GM12878 (cell line): ENCODE data around the gene TRIM41. TPM values are rescaled to one million over a fixed set of nuclear protein-coding genes. Genes with fewer than 3 reads are reported as not detected.
A peak's percentile ranks its signal among the peaks of the same experiment; 100 is the strongest.

Experiments used
- ATAC-seq: fragments of 200-7000 bp; cut with Tn5 transposase; 3 replicates; pipeline ENCODE4 v1.9.1; 2020; ENCODE audit warnings: mild to moderate bottlenecking, moderate library complexity
- BruUV-seq: library from RNA; stranded (reverse); fragments of 400-500 nt; replicated peaks from 2 replicates; lab custom pipeline; 2021; lab: Mats Ljungman, UMichigan
- CTCF ChIA-PET: fragments of 300-600 bp; sonication (Branson Sonifier 250); formaldehyde crosslinking; extraction: SDS; loops from one replicate; lab custom pipeline; 2021; ENCODE audit warnings: inconsistent platforms; lab: Yijun Ruan, JAX
- POLR2A ChIA-PET: fragments of 350-600 bp; formaldehyde crosslinking; extraction: SDS; loops from one replicate; lab custom pipeline; 2021; ENCODE audit warnings: inconsistent platforms; lab: Charles Lee
- RAD21 ChIA-PET: fragments of 300-600 bp; sonication (Branson Sonifier 250); formaldehyde crosslinking; loops from one replicate; lab custom pipeline; 2023; ENCODE audit warnings: antibody characterized with exemption; ENCODE audit not compliant: unreplicated experiment; lab: Charles Lee
- SMC1A ChIA-PET: fragments of 300-600 bp; sonication (Branson Sonifier 250); formaldehyde crosslinking; loops from one replicate; lab custom pipeline; 2023; ENCODE audit not compliant: unreplicated experiment, uncharacterized antibody; lab: Charles Lee
- DNase-seq: peaks from one replicate; pipeline ENCODE4 v3.0.0-alpha.2; 2011; ENCODE audit warnings: low read depth, low spot score
- FAIRE-seq: peaks from 3 replicates; lab custom pipeline; 2011; peaks lifted over from hg19 to GRCh38; lab: Jason Lieb, UNC
- H2AFZ ChIP-seq: 2 replicates; pipeline ENCODE4 v1.6.0; 2011; ENCODE audit warnings: low read depth, low read length, control low read depth; ENCODE audit not compliant: control insufficient read depth
- H3K27ac ChIP-seq: 2 replicates; pipeline ENCODE4 v1.5.1; 2011; ENCODE audit warnings: control low read depth; ENCODE audit not compliant: control insufficient read depth, insufficient read depth
- H3K27me3 ChIP-seq, 2 experiments: replicated peaks in 1 of 2; 2 replicates each; pipeline versions ENCODE4 v1.6.0 to v1.6.1; 2011; ENCODE audit warnings: low read length in 1 of 2; ENCODE audit not compliant: control insufficient read depth in 2 of 2, insufficient read depth in 2 of 2
- H3K36me3 ChIP-seq, 2 experiments: 2 replicates each; pipeline ENCODE4 v1.5.1; 2011; ENCODE audit warnings: low read length in 1 of 2; ENCODE audit not compliant: control insufficient read depth in 2 of 2, insufficient read depth in 2 of 2
- H3K4me1 ChIP-seq: 2 replicates; pipeline ENCODE4 v1.6.1; 2011; ENCODE audit warnings: mild to moderate bottlenecking, low read length, moderate library complexity, mixed read lengths; ENCODE audit not compliant: control insufficient read depth, insufficient read depth
- H3K4me2 ChIP-seq: 2 replicates; pipeline ENCODE4 v1.6.0; 2011; ENCODE audit warnings: control low read depth; ENCODE audit not compliant: control insufficient read depth, insufficient read depth
- H3K4me3 ChIP-seq: fragments of 200-600 bp; sonication (generic); 2 replicates; pipeline ENCODE4 v1.5.1; 2016
- H3K79me2 ChIP-seq: 2 replicates; pipeline ENCODE4 v1.6.0; 2011; ENCODE audit warnings: low read length; ENCODE audit not compliant: control insufficient read depth, insufficient read depth
- H3K9ac ChIP-seq: 2 replicates; pipeline ENCODE4 v1.8.0; 2011; ENCODE audit warnings: low read length, control low read depth, mixed read lengths; ENCODE audit not compliant: control insufficient read depth, insufficient read depth
- H3K9me3 ChIP-seq: replicated peaks from 3 replicates; pipeline ENCODE4 v1.5.1; 2011; ENCODE audit warnings: mild to moderate bottlenecking, low read length; ENCODE audit not compliant: control insufficient read depth, insufficient read depth
- H4K20me1 ChIP-seq: 2 replicates; pipeline ENCODE4 v1.6.0; 2011; ENCODE audit not compliant: control insufficient read depth, insufficient read depth
- ATF7 ChIP-seq: fragments of 450-650 bp; IDR thresholded peaks from 2 replicates; pipeline ENCODE4 v1.6.1; 2016; ENCODE audit warnings: low read depth, mild to moderate bottlenecking
- CHD2 ChIP-seq: IDR thresholded peaks from 2 replicates; pipeline ENCODE4 v1.6.1; 2011; ENCODE audit warnings: low read depth, low read length, improper control_type of control experiment, borderline replicate concordance
- HDAC6 ChIP-seq: fragments of 200-600 bp; sonication (generic); IDR thresholded peaks from one replicate; pipeline ENCODE4 v1.8.0; 2017; ENCODE audit warnings: antibody characterized with exemption; ENCODE audit not compliant: unreplicated experiment
- IKZF1 ChIP-seq: fragments of 450-650 bp; conservative IDR thresholded peaks from 2 replicates; pipeline ENCODE4 v1.6.1; 2017; ENCODE audit warnings: antibody characterized with exemption, mild to moderate bottlenecking
- IKZF2 ChIP-seq, 2 experiments: fragments of 450-650 bp; IDR thresholded peaks; 2 replicates each; pipeline ENCODE4 v1.6.1; 2017; ENCODE audit warnings: mild to moderate bottlenecking in 2 of 2, moderate library complexity in 2 of 2
- MYB ChIP-seq: fragments of 150-350 bp; IDR thresholded peaks from 2 replicates; pipeline ENCODE4 v1.6.1; 2014; ENCODE audit warnings: mild to moderate bottlenecking, low read depth, low read length, borderline replicate concordance
- NBN ChIP-seq: fragments of 450-650 bp; IDR thresholded peaks from 2 replicates; pipeline ENCODE4 v1.6.1; 2016
- NR2F1 ChIP-seq: fragments of 450-650 bp; conservative IDR thresholded peaks from 2 replicates; pipeline ENCODE4 v1.6.1; 2017; ENCODE audit warnings: mild to moderate bottlenecking
- RUNX3 ChIP-seq: IDR thresholded peaks from 2 replicates; pipeline ENCODE4 v1.6.1; 2012; ENCODE audit warnings: low read length, inconsistent platforms
- SMARCA5 ChIP-seq: fragments of 450-650 bp; IDR thresholded peaks from 2 replicates; pipeline ENCODE4 v1.6.1; 2017; ENCODE audit warnings: mild to moderate bottlenecking
- SUPT20H ChIP-seq: IDR thresholded peaks from 2 replicates; pipeline ENCODE4 v1.6.1; 2011; ENCODE audit warnings: low read depth, mild to moderate bottlenecking, low read length, moderate library complexity, borderline replicate concordance; ENCODE audit not compliant: control insufficient read depth
- WGBS: methylation state at CpG from one replicate; pipeline ENCODE4 v1.1.6; 2016; ENCODE audit warnings: low lambda C conversion rate; ENCODE audit not compliant: insufficient replicate concordance, insufficient coverage; ENCODE audit errors: missing lambda C conversion rate; 5-methylcytosine and 5-hydroxymethylcytosine counted together
- in situ Hi-C: fragments of 300-500 bp; cut with MboI; formaldehyde crosslinking; loops from 9 replicates; pipeline ENCODE4 v1.14.3; 2018; ENCODE audit warnings: mixed read lengths
- intact Hi-C: fragments of 100-400 bp; cut with micrococcal nuclease; formaldehyde crosslinking; loops from one replicate; pipeline ENCODE4 v1.14.2; 2022; ENCODE audit not compliant: unreplicated experiment
- polyA plus RNA-seq, 11 experiments: library from polyadenylated mRNA; depleted of rRNA in 4 of 11; unstranded in 6 of 11; stranded (reverse) in 5 of 11; fragments of >200 nt; fragmentation: Nextera tagmentation in 4 of 11; fragmentation: Illumina TruSeq in 1 of 11; extraction: Ambion mirVana in 4 of 11; extraction: Trizol in 1 of 11; gene quantifications; 1 replicate in 1 of 11; 2 replicates in 10 of 11; pipeline versions ENCODE4 v1.2.1 to v1.2.3, GENCODE V29; 2011 to 2016; ENCODE audit warnings: inconsistent platforms in 2 of 11, missing spikeins in 2 of 11, low read depth in 1 of 11
- total RNA-seq, 4 experiments: library from RNA; depleted of rRNA in 3 of 4; stranded (reverse); fragments of >200 nt in 3 of 4; fragmentation: Illumina TruSeq in 1 of 4; extraction: Trizol in 1 of 4; gene quantifications; 2 replicates each; pipeline versions ENCODE4 v1.2.1 to v1.2.3, GENCODE V29; 2013 to 2021
- TF ChIP-seq, protein P1 (sequence below): IDR thresholded peaks from 2 replicates; pipeline ENCODE4 v1.6.1; 2012; ENCODE audit warnings: low read length, inconsistent platforms
- TF ChIP-seq, protein P2 (sequence below), 3 experiments: IDR thresholded peaks in 2 of 3; conservative IDR thresholded peaks in 1 of 3; 2 replicates each; pipeline ENCODE4 v1.5.1; 2011; ENCODE audit warnings: low read depth in 3 of 3, low read length in 3 of 3, mild to moderate bottlenecking in 3 of 3, control low read depth in 2 of 3, moderate library complexity in 2 of 3, inconsistent platforms in 1 of 3, mixed read lengths in 1 of 3; ENCODE audit not compliant: control insufficient read depth in 2 of 3, insufficient read depth in 1 of 3; ENCODE audit errors: extremely low read depth in 1 of 3
- TF ChIP-seq, protein P3 (sequence below): fragments of 450-650 bp; IDR thresholded peaks from 2 replicates; pipeline ENCODE4 v1.6.1; 2017; ENCODE audit warnings: mild to moderate bottlenecking

TRIM41 gene
- total and polyA plus RNA-seq, 10 of the 15 experiments (the other 5 are each of a cell fraction or from before 2014, with no cell fraction given), result 1.0 to 28.9 (median 10.6) TPM

DNA sequence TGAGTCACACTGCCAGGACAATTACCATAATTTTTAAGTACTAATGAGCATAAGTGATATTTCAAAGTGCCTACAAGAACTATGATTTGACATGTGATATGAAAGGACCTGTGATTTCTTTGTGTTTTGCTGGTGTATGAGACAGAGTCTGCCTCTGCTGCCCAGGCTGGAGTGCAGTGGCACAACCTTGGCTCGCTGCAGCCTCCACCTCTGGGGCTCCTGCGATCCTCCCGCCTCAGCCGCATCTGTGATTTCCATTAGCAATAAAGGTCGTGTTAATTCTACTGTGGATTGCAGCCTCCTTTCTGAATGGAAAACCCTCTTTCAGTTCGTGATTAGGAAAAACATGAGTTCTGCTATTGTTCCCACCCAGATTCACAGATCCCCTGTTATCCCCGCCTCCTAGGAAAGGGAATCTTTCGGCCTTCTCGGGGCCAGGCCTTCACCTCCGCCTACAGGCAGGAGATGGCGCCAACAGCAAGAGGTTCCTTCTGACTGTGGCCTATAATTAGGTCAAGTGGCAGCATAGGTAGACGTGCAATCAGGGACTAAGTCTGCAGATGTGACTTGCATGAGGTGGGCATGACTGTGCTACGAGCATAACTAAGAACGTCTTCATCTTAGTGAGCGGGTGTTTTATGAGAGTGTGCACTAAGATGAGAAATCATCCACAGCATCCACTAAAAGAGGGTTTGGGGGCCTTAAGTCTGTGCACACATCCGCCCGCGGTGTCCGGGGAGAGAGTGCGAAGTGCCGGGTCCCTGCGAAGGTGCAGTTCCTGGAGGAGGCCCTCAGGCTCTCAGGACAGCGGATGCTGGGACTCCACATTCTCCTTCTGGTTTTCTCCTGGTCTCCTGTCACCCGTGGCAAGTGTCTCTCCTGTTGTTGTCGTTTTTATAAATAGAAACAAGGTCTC, 41.2 kb upstream of the TRIM41 start:
- Histone ChIP-seq H3K9me3 (no peaks in the 10 kb centered on the region), H3K27ac (no peak overlapping the region), H3K36me3 (no peaks in the 10 kb centered on the region), H3K4me2 (peak overlapping the region; percentile 5; the same call in 1 of the 2 replicates), H3K4me3 (no peak overlapping the region), H3K79me2 (no peaks in the 10 kb centered on the region), H2AFZ (no peak overlapping the region), H4K20me1 (no peaks in the 10 kb centered on the region), H3K4me1 (peaks cover 11% of the 10 kb centered on the region), H3K27me3 (no peaks in the 10 kb centered on the region), H3K9ac (no peak overlapping the region)
- ATAC-seq (peak; percentile 79), DNase-seq (no peak), FAIRE-seq (peak; percentile 94)
- WGBS, result 48% methylated on average over 25 of the region's 25 CpGs
- POLR2A ChIA-PET, result interaction anchor here (1.0 kb wide), 1 partner anchor 25 kb away, joined by 3 read pairs; no protein-coding TSS in a partner anchor
- CTCF ChIA-PET, result interaction anchor here (0.6 to 3.3 kb wide), 6 partner anchors 9 to 80 kb away, joined by 3 to 10 read pairs (median 5); no protein-coding TSS in a partner anchor
- intact Hi-C loops (no loop called here), in situ Hi-C loops (loop anchor here (10.0 kb wide), 1 partner anchor 73 kb away; no protein-coding TSS in a partner anchor)
- SMC1A ChIA-PET, result no interaction called here
- BruUV-seq, result no TSS peak
- RAD21 ChIA-PET, result interaction anchor here (1.2 to 1.6 kb wide), 2 partner anchors 13 to 17 kb away, joined by 4 to 5 read pairs; no protein-coding TSS in a partner anchor
- TF ChIP-seq MYB (no peak), NR2F1 (0 out of 2 replicates have a peak, but pooled peaks have one; percentile 43), HDAC6 (no peak), ATF7 (peak; percentile 43; the same call in 1 of the 2 replicates), IKZF2 (IDR thresholded peaks at IDR 0.05) (peak; percentile 56 to 65; a peak in 2 of 4 replicates), NBN (peak; percentile 57; the same call in 1 of the 2 replicates), SMARCA5 (peak; percentile 80; the same call in 1 of the 2 replicates), IKZF1 (peak; percentile 68), CHD2 (no peak), SUPT20H (no peak), RUNX3 (peak; percentile 25; the same call in 1 of the 2 replicates)
- TF ChIP-seq, protein P1, sequence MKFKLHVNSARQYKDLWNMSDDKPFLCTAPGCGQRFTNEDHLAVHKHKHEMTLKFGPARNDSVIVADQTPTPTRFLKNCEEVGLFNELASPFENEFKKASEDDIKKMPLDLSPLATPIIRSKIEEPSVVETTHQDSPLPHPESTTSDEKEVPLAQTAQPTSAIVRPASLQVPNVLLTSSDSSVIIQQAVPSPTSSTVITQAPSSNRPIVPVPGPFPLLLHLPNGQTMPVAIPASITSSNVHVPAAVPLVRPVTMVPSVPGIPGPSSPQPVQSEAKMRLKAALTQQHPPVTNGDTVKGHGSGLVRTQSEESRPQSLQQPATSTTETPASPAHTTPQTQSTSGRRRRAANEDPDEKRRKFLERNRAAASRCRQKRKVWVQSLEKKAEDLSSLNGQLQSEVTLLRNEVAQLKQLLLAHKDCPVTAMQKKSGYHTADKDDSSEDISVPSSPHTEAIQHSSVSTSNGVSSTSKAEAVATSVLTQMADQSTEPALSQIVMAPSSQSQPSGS, result no peak
- TF ChIP-seq, protein P2, sequence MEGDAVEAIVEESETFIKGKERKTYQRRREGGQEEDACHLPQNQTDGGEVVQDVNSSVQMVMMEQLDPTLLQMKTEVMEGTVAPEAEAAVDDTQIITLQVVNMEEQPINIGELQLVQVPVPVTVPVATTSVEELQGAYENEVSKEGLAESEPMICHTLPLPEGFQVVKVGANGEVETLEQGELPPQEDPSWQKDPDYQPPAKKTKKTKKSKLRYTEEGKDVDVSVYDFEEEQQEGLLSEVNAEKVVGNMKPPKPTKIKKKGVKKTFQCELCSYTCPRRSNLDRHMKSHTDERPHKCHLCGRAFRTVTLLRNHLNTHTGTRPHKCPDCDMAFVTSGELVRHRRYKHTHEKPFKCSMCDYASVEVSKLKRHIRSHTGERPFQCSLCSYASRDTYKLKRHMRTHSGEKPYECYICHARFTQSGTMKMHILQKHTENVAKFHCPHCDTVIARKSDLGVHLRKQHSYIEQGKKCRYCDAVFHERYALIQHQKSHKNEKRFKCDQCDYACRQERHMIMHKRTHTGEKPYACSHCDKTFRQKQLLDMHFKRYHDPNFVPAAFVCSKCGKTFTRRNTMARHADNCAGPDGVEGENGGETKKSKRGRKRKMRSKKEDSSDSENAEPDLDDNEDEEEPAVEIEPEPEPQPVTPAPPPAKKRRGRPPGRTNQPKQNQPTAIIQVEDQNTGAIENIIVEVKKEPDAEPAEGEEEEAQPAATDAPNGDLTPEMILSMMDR (IDR thresholded peaks at IDR 0.05 in 2 of 3, conservative IDR thresholded peaks at IDR 0.05 in 1 of 3; ENCODE audit: control insufficient read depth in 2 of 3, extremely low read depth in 1 of 3, insufficient read depth in 1 of 3, low read depth in 3 of 3, low read length in 3 of 3), result peak; percentile 79 to 85 (median 84)
- TF ChIP-seq, protein P3, sequence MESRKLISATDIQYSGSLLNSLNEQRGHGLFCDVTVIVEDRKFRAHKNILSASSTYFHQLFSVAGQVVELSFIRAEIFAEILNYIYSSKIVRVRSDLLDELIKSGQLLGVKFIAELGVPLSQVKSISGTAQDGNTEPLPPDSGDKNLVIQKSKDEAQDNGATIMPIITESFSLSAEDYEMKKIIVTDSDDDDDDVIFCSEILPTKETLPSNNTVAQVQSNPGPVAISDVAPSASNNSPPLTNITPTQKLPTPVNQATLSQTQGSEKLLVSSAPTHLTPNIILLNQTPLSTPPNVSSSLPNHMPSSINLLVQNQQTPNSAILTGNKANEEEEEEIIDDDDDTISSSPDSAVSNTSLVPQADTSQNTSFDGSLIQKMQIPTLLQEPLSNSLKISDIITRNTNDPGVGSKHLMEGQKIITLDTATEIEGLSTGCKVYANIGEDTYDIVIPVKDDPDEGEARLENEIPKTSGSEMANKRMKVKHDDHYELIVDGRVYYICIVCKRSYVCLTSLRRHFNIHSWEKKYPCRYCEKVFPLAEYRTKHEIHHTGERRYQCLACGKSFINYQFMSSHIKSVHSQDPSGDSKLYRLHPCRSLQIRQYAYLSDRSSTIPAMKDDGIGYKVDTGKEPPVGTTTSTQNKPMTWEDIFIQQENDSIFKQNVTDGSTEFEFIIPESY, result 0 out of 2 replicates have a peak, but pooled peaks have one; percentile 22
